A673 (cell line): Measurements from ENCODE around the gene GALNT2. TPM values are rescaled to one million over a fixed set of nuclear protein-coding genes. Genes with fewer than 3 reads are reported as not detected.

ENCODE experiments used
- BruUV-seq: library from RNA; stranded (reverse); fragments of 400-500 nt; replicated peaks from 2 replicates; lab custom pipeline; 2021; lab: Mats Ljungman, UMichigan
- CTCF ChIA-PET: fragments of 300-600 bp; sonication (Branson Sonifier 250); formaldehyde crosslinking; loops from one replicate; lab custom pipeline; 2022; ENCODE audit warnings: antibody characterized with exemption; lab: Charles Lee
- POLR2A ChIA-PET: fragments of 300-600 bp; sonication (Branson Sonifier 250); formaldehyde crosslinking; loops from one replicate; lab custom pipeline; 2022; ENCODE audit warnings: antibody characterized with exemption; ENCODE audit not compliant: low non-redundant PET; lab: Charles Lee
- DNase-seq: peaks from one replicate; pipeline ENCODE4 v3.0.0-alpha.2; 2015; ENCODE audit warnings: low spot score
- H3K27ac ChIP-seq: fragments of 200-600 bp; sonication (generic); 2 replicates; pipeline ENCODE4 v1.5.1; 2016; ENCODE audit warnings: mixed run types, low read depth, mild to moderate bottlenecking, mixed read lengths, antibody characterized with exemption, low read length; ENCODE audit not compliant: poor library complexity, severe bottlenecking
- H3K27me3 ChIP-seq: fragments of 200-600 bp; sonication (generic); replicated peaks from 2 replicates; pipeline ENCODE4 v1.6.1; 2017; ENCODE audit warnings: mixed run types, low read depth, mild to moderate bottlenecking, mixed read lengths, antibody characterized with exemption, low read length; ENCODE audit not compliant: insufficient read depth, poor library complexity
- H3K36me3 ChIP-seq: fragments of 200-600 bp; sonication (generic); 2 replicates; pipeline ENCODE4 v1.6.1; 2016; ENCODE audit warnings: mixed run types, mild to moderate bottlenecking, mixed read lengths, antibody characterized with exemption, low read length; ENCODE audit not compliant: insufficient read depth, poor library complexity, severe bottlenecking
- H3K4me1 ChIP-seq: fragments of 200-600 bp; sonication (generic); 2 replicates; pipeline ENCODE4 v1.6.1; 2017; ENCODE audit warnings: mixed run types, mild to moderate bottlenecking, mixed read lengths, antibody characterized with exemption, low read length; ENCODE audit not compliant: insufficient read depth, poor library complexity, severe bottlenecking
- H3K4me3 ChIP-seq: fragments of 200-600 bp; sonication (generic); 2 replicates; pipeline ENCODE4 v1.5.1; 2016; ENCODE audit warnings: low read depth, mixed run types, mild to moderate bottlenecking, mixed read lengths, low read length; ENCODE audit not compliant: poor library complexity, severe bottlenecking
- H3K9me3 ChIP-seq: fragments of 200-600 bp; sonication (generic); 2 replicates; pipeline ENCODE4 v1.6.1; 2016; ENCODE audit warnings: mixed run types, low read depth, mild to moderate bottlenecking, mixed read lengths, antibody characterized with exemption, low read length; ENCODE audit not compliant: poor library complexity, severe bottlenecking
- EZH2 ChIP-seq: fragments of 200-600 bp; sonication (generic); IDR thresholded peaks from 2 replicates; pipeline ENCODE4 v1.6.1; 2017; ENCODE audit warnings: borderline replicate concordance, low read depth, mild to moderate bottlenecking, mixed read lengths, antibody characterized with exemption, low read length; ENCODE audit not compliant: poor library complexity, severe bottlenecking
- intact Hi-C: fragments of 100-400 bp; cut with micrococcal nuclease; formaldehyde crosslinking; loops from one replicate; pipeline ENCODE4 v1.10.0; 2022; ENCODE audit not compliant: unreplicated experiment
- total RNA-seq: library from RNA; stranded (reverse); gene quantifications from 2 replicates; pipeline ENCODE4 v1.2.3, GENCODE V29; 2021
- TF ChIP-seq, protein P1 (sequence below): fragments of 300-800, 200-600 bp; sonication (generic); conservative IDR thresholded peaks from 2 replicates; pipeline ENCODE4 v1.5.1; 2017; ENCODE audit warnings: low read depth, mild to moderate bottlenecking, antibody characterized with exemption, low read length, moderate library complexity, mixed read lengths

The GALNT2 gene
- total RNA-seq, 1 experiment from 2014 or later, result 94.6 TPM

DNA sequence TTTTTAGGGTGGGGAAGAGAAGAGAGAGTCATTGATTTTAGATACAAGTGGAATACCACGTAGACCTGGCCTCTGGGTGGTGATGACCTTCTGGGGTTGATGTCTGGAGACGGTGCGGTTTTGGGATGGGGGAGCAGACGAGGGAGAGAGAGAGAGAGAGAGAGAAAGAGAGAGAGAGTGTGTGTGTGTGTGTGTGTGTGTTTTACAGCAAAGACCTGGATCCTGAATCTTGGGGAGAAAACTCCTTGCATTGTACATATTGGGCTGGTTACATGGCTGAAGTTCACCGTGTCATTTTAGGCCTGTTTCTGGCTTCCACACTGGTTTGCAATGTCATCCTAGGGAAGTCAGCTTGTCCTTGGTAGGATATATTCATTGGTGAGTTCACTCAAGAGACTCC, 89.0 kb downstream of the GALNT2 start:
- no peaks in the 10 kb centered on the region for H3K9me3 ChIP-seq
- H3K4me1 ChIP-seq, result peaks cover 56% of the 10 kb centered on the region
- intact Hi-C loops, result no loop called here
- no peaks in the 10 kb centered on the region for H3K27me3 ChIP-seq
- POLR2A ChIA-PET, result no interaction called here
- no peak for DNase-seq
- CTCF ChIA-PET, result no interaction called here
- BruUV-seq, result no TSS peak
- no peaks in the 10 kb centered on the region for H3K36me3 ChIP-seq
- no peak overlapping the region for H3K27ac ChIP-seq
- H3K4me3 ChIP-seq, result no peak overlapping the region
- TF ChIP-seq, protein P1, sequence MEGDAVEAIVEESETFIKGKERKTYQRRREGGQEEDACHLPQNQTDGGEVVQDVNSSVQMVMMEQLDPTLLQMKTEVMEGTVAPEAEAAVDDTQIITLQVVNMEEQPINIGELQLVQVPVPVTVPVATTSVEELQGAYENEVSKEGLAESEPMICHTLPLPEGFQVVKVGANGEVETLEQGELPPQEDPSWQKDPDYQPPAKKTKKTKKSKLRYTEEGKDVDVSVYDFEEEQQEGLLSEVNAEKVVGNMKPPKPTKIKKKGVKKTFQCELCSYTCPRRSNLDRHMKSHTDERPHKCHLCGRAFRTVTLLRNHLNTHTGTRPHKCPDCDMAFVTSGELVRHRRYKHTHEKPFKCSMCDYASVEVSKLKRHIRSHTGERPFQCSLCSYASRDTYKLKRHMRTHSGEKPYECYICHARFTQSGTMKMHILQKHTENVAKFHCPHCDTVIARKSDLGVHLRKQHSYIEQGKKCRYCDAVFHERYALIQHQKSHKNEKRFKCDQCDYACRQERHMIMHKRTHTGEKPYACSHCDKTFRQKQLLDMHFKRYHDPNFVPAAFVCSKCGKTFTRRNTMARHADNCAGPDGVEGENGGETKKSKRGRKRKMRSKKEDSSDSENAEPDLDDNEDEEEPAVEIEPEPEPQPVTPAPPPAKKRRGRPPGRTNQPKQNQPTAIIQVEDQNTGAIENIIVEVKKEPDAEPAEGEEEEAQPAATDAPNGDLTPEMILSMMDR, result no peak
- no peak for TF ChIP-seq EZH2

DNA sequence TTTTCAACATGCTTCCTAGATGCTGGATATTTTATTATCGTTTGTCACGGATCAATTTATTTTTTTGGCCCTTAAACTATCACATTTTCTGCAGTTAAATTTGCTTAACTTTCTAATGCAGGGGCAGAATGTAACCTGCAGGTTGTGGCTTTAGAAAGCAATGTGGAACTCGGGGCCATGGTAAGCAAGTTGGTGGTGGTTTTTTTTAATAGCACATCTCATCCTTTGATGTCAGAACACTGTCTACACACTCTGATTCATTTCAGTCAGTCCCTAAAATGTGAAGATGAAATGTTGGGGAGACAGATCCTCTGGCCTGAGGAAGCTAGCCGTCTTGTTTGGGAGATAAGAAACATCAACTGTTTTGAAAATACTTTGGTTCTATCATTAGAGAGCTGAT, 89.5 kb downstream of the GALNT2 start:
- no TSS peak for BruUV-seq
- Histone ChIP-seq H3K4me3 (no peak overlapping the region), H3K27ac (no peak overlapping the region), H3K36me3 (no peaks in the 10 kb centered on the region), H3K27me3 (no peaks in the 10 kb centered on the region), H3K4me1 (peaks cover 58% of the 10 kb centered on the region), H3K9me3 (no peaks in the 10 kb centered on the region)
- DNase-seq, result no peak
- ChIA-PET POLR2A (no interaction called here), CTCF (no interaction called here)
- intact Hi-C loops, result no loop called here
- TF ChIP-seq, protein P1, result no peak
- TF ChIP-seq EZH2, result no peak

DNA sequence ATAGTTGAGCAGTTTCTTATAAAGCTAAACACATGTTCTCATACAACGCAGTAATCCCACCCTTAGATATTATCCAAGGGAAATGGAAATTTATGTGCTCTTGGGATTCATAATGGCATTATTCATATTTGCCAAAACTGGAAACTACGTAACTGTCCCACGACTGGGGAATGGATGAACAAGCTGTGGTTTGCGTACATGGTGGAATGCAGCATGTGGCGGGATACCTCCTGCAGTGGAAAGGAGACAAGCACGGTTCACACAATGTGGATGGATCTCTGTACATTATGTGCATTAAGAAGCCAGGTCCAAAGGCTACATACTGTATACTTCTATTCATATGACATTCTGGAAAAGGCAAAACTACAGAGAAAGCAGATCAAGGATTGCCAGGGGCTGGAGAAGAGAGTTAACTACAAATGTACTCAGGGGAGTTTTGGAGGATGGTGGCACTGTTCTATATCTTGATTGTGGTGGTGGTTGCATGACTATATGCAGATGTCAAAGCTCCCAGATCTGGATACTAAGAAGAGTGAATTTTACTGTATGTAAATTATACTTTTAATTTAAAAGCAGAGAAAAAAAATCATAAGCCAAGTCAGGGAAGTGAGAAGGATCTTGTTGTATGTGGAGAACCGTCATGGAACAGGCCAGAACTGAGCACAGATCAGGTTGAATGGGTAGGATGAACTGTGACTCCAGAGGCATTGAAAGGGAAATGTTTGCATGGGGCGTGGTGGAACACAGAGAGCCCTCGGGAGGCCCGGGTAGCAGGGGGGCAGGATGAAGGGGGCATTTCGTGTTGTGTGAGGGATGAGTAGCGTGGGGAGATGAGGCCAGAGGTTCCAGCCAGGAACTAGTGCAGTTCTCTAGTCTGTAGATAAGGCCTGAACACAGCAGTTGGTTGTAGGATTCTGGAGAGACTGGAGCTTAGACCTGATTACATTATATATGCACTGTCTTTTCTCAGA, 90.7 kb downstream of the GALNT2 start:
- BruUV-seq, result no TSS peak
- H3K4me1 ChIP-seq, result peaks cover 56% of the 10 kb centered on the region
- no peaks in the 10 kb centered on the region for H3K36me3 ChIP-seq
- ChIA-PET CTCF (no interaction called here), POLR2A (no interaction called here)
- no peaks in the 10 kb centered on the region for H3K27me3 ChIP-seq
- no peak for TF ChIP-seq EZH2
- TF ChIP-seq, protein P1, result no peak
- H3K27ac ChIP-seq, result no peak overlapping the region
- H3K4me3 ChIP-seq, result no peak overlapping the region
- no peak for DNase-seq
- no peaks in the 10 kb centered on the region for H3K9me3 ChIP-seq
- intact Hi-C loops, result no loop called here
